ENCODE measurements around the gene TET2. TPM values are rescaled to one million over a fixed set of nuclear protein-coding genes. Genes with fewer than 3 reads are reported as not detected.

The TET2 gene
- total and polyA plus RNA-seq, 7 donors: 2.4 to 30.9 (median 24.6) TPM

GRCh38 chr4:105206214-105206613, 59.5 kb downstream of the TET2 start:
- Histone ChIP-seq H3K4me3 (no peak overlapping the region), H3K9me3 (no peaks in the 10 kb centered on the region), H3K27me3 (no peaks in the 10 kb centered on the region), H3K27ac (no peak overlapping the region), H3K4me1 (peaks cover 0 to 5% (median 0%) of the 10 kb centered on the region in 4 donors), H3K36me3 (peaks cover 0 to 3% (median 0%) of the 10 kb centered on the region in 4 donors)
- 67 to 81% methylated on average over 3 of the region's 3 CpGs for WGBS, 2 donors
- intact Hi-C loops (cut with DNase I): no loop called here
- no peak for DNase-seq
- TF ChIP-seq POLR2A (IDR thresholded peaks at IDR 0.05) (no peak), POLR2AphosphoS5 (IDR thresholded peaks at IDR 0.05) (no peak), EP300 (IDR thresholded peaks at IDR 0.05) (no peak), CTCF (IDR thresholded peaks at IDR 0.05) (no peak)

GRCh38 chr4:105207386-105207785, 60.7 kb downstream of the TET2 start:
- no peaks in the 10 kb centered on the region for H3K27me3 ChIP-seq
- H3K4me3 ChIP-seq: no peak overlapping the region
- DNase-seq: no peak
- H3K4me1 ChIP-seq: peaks cover 0 to 5% (median 0%) of the 10 kb centered on the region in 4 donors
- peaks cover 0 to 3% (median 0%) of the 10 kb centered on the region in 4 donors for H3K36me3 ChIP-seq
- intact Hi-C loops (cut with DNase I): no loop called here
- no peak overlapping the region for H3K27ac ChIP-seq
- WGBS, 2 donors: 21 to 72% methylated on average over 2 of the region's 2 CpGs
- TF ChIP-seq POLR2A (IDR thresholded peaks at IDR 0.05) (no peak), EP300 (IDR thresholded peaks at IDR 0.05) (no peak), CTCF (IDR thresholded peaks at IDR 0.05) (no peak), POLR2AphosphoS5 (IDR thresholded peaks at IDR 0.05) (no peak)
- H3K9me3 ChIP-seq: no peaks in the 10 kb centered on the region

- DNase-seq: no peak
- Histone ChIP-seq H3K4me3 (no peak overlapping the region), H3K4me1 (peaks cover 0 to 5% (median 0%) of the 10 kb centered on the region in 4 donors), H3K27ac (no peak overlapping the region), H3K36me3 (peaks cover 0 to 3% (median 0%) of the 10 kb centered on the region in 4 donors), H3K9me3 (no peaks in the 10 kb centered on the region), H3K27me3 (no peaks in the 10 kb centered on the region)
- 89 to 91% methylated on average over 5 of the region's 5 CpGs for WGBS, 2 donors
- no peak for TF ChIP-seq EP300 (IDR thresholded peaks at IDR 0.05)
- no peak for TF ChIP-seq POLR2A (IDR thresholded peaks at IDR 0.05)
- TF ChIP-seq POLR2AphosphoS5 (IDR thresholded peaks at IDR 0.05): no peak
- TF ChIP-seq CTCF (IDR thresholded peaks at IDR 0.05): no peak
- intact Hi-C loops (cut with DNase I): no loop called here
These were observed 61.9 kb downstream of the TET2 start for GRCh38 chr4:105208561-105208960.

- WGBS, 2 donors: 33 to 78% methylated on average over 1 of the region's 1 CpG
- intact Hi-C loops (cut with DNase I): no loop called here
These were observed 64.2 kb downstream of the TET2 start for GRCh38 chr4:105210916-105211315.

More at GRCh38 chr4:105210916-105211315, 64.2 kb downstream of the TET2 start:
- TF ChIP-seq CTCF (IDR thresholded peaks at IDR 0.05) (no peak), POLR2AphosphoS5 (IDR thresholded peaks at IDR 0.05) (no peak), POLR2A (IDR thresholded peaks at IDR 0.05) (no peak), EP300 (IDR thresholded peaks at IDR 0.05) (no peak)
- no peak for DNase-seq
- H3K4me1 ChIP-seq: peaks cover 0 to 17% (median 10%) of the 10 kb centered on the region in 4 donors
- H3K4me3 ChIP-seq: no peak overlapping the region
- no peaks in the 10 kb centered on the region for H3K27me3 ChIP-seq
- H3K9me3 ChIP-seq: no peaks in the 10 kb centered on the region
- H3K36me3 ChIP-seq: peaks cover 0 to 3% (median 0%) of the 10 kb centered on the region in 4 donors
- H3K27ac ChIP-seq: no peak overlapping the region

Data from sigmoid colon (tissue), 7 donors.